HG02884 (cell line): ENCODE data around the gene PPP2R3A.
"Not testable (repeated sequence)": the region's sequence is repeated elsewhere in the genome, so short reads cannot be mapped to it uniquely, and the experiment has no call there.

Source experiments
- ATAC-seq: cut with Tn5 transposase; IDR thresholded peaks from one replicate; pipeline ENCODE4 v1.9.1; 2021; ENCODE audit warnings: mild to moderate bottlenecking, moderate library complexity; ENCODE audit not compliant: unreplicated experiment

The PPP2R3A gene

DNA sequence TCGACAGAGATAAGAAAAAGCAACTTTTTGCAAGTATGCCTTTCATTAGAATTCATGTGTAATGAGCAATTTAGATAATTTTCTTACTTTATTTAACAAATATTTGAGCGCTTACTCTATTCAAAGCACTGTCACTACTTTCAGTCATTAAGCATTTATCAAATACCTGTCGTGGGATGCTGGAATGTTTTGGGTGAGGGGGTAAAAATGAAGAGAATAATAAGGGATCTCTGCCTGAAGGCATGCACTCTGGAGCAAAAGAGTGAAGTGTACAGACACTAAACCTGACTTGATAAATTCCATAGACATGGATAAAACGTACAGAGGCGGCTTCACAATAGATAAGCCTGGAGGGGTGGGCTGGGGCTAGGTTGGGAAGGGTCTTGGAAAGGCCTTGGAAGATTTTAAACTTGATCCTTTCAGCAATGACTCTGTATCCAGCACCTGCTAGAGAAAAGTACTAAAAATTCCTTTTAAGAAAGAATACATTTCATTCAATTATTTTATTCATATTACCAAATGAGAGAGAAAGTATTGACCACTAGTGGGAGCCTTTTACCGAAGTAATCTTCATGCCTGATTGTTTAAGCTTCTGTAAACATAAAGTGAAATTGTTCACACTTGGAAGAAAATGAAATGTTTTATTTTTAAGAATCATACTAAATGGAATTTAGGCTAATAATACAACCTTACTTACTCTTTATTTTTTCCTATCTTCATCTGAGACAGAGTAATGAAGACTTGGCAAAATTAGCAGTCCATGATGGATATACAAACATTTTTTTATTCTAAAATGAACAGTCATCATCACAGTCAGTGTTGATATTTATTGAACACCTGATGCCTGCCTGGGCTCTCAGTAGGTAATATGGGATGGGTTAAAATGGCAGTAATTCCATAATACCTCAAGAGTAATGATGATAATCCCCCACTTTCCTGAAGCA, 113.2 kb downstream of the PPP2R3A start:
- no peak for ATAC-seq

DNA sequence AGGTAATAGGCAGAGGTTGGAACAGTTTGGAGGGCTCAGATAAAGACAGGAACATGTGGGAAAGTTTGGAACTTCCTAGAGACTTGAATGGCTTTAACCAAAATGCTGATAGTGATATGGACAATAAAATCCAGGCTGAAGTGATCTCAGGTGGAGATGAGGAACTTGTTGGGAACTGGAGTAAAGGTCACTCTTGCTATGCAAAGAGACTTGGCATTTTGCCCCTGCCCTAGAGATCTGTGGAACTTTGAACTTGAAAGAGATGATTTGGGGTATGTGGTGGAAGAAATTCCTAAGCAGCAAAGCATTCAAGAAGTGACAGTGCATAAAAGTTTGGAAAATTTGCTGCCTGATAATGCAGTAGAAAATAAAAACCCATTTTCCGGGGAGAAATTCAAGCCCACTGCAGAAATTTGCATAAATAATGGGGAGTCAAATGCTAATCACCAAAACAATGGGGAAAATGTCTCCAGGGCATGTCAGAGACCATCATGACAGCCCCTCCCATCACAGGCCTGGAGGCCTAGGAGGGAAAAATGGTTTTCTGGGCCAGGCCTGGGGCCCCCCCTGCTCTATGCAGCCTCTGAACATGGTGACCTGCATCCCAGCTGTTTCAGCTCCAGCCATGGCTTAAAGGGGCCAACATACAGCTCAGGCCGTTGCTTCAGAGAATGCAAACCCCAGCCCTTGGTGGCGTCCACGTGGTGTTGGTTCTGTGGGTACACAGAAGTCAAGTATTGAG, 118.3 kb downstream of the PPP2R3A start:
- not testable (repeated sequence) for ATAC-seq

DNA sequence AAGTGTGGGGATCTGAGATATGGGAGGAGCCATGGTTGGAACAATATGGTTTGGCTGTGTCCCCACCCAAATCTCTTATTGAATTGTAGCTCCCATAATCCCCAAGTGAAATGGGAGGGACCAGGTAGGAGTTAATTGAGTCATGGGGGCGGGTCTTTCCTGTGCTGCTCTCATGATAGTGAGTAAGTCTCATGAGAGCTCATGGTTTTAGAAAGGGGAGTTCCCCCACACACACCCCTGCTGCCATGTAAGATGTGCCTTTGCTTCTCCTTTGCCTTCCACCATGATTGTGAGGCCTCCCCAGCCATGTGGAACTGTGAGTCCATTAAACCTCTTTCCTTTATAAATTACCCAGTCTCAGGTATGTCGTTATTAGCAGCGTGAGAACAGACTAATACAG, 119.5 kb downstream of the PPP2R3A start:
- not testable (repeated sequence) for ATAC-seq

DNA sequence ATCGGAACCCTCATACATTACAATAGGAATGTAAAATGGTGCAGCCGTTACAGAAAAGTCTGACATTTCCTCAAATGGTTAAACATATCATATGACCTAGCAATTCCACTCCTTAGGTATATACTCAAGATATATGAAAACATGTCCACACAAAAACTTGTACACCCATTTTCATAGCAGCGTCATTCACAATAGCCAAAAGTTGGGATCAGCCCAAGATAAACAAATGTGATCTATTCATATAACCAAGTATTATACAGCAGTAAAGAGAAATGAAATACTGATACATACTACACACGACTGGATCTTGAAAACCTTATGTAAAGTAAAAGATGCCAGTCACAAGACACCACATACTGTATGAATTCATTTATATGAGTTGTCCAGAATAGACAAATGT, 128.2 kb downstream of the PPP2R3A start:
- no peak for ATAC-seq

DNA sequence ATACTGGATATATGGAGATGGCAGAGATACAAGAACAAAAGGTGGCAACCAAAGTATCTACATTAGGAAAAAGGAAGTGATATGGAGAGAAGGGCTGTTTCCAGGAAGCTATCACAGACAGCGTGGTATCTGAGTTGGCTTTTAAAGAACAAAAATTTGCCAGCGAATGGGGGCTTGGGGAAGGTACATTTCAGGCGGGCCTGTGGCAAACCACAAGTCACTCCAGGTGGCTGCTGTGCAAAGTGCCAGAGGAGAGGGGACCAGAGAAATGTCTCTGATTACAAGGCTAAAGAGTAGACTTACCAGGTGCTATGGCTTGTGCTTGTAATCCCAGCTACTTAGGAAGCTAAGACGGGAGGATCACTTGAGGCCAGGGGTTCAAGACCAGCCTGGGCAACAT, 139.5 kb downstream of the PPP2R3A start:
- no peak for ATAC-seq

DNA sequence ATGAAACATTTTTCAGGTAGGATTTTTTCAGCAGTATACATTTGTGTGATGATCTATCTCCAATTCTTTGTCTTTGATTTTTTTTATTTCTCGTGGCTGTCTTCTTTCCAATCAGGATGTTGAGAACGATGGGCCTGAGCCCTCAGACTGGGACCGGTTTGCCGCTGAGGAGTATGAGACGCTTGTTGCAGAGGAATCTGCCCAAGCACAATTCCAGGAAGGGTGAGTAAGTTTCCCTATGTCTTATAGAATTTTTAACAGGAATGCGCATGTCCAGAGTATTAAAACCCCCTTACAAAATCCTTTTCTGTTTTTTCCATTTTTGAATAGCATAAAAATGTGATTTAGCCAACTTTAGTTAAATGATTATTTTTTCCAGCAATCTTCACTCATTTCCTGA, 140.6 kb downstream of the PPP2R3A start:
- no peak for ATAC-seq

DNA sequence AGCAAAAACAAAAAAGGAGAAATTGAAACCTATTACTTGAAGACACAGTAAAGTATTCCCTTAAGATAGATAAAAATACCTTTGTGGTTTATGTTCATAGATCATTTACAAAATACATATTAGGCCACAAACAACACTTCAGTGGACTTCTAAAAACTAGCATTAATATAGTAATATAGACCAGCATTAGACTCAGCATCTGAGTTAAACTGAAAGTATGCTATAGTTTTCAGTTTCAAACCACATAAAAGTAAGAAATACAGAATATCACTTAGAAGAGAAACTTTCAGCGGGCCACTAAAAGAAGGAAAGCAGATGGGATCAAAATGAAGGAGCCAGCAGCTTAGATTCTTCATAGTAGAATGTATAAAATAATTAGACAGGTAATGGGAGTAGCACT, 144.0 kb downstream of the PPP2R3A start:
- peak; percentile 98 for ATAC-seq

DNA sequence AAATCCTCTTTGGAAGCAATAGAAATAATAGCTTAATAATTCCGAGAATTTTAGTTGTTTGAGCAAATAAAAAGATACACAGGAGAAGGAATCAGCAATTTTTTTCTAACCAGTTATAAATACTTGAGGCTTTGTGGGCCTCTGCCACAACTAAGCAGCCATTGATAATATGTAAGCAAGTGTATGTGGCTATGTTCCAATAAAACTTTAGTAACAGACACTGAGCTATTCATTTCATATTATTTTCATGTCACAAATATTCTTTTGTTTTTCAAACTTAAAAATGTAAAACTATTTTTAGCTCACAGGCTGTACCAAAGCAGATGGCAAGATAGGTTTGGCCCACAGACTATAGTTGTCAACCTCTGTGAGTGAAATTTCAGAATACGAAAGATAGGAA, 145.0 kb downstream of the PPP2R3A start:
- ATAC-seq = no peak

DNA sequence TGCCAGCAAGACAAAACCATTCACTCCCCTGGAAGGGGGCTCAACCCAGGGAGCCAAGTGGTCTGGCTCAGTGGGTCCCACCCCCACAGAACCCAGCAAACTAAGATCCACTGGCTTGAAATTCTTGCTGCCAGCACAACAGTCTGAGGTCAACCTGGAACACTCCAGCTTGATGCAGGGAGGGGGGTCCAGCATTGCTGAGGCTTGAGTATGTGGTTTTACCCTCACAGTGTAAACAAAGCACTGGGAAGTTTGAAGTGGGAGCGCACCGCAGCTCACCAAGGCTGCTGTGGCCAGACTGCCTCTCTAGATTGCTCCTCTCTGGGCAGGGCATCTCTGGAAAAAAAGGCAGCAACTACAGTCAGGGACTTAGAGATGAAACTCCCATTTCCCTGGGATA, 148.9 kb downstream of the PPP2R3A start:
- ATAC-seq = no peak

DNA sequence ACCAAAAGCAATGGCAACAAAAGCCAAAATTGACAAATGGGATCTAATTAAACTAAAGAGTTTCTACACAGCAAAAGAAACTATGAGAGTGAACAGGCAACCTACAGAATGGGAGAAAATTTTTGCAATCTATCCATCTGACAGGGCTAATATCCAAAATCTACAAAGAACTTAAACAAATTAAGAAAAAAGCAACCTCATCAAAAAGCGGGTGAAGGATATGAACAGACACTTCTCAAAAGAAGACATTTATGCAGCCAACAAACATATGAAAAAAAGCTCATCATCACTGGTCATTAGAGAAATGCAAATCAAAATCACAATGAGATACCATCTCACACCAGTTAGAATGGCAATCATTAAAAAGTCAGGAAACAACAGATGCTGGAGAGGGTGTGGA, 153.8 kb downstream of the PPP2R3A start:
- ATAC-seq = not testable (repeated sequence)

DNA sequence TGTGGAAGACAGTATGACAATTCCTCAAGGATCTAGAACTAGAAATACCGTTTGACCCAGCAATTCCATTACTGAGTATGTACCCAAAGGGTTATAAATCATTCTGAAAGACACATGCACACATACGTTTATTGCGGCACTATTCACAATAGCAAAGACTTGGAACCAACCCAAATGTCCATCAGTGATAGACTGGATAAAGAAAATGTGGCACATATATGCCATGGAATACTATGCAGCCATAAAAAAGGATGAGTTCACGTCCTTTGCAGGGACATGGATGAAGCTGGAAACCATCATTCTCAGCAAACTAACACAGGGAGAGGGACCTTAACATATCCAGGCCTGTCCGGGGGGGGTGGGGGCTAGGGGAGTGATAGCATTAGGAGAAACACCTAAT, 154.3 kb downstream of the PPP2R3A start:
- ATAC-seq = not testable (repeated sequence)

DNA sequence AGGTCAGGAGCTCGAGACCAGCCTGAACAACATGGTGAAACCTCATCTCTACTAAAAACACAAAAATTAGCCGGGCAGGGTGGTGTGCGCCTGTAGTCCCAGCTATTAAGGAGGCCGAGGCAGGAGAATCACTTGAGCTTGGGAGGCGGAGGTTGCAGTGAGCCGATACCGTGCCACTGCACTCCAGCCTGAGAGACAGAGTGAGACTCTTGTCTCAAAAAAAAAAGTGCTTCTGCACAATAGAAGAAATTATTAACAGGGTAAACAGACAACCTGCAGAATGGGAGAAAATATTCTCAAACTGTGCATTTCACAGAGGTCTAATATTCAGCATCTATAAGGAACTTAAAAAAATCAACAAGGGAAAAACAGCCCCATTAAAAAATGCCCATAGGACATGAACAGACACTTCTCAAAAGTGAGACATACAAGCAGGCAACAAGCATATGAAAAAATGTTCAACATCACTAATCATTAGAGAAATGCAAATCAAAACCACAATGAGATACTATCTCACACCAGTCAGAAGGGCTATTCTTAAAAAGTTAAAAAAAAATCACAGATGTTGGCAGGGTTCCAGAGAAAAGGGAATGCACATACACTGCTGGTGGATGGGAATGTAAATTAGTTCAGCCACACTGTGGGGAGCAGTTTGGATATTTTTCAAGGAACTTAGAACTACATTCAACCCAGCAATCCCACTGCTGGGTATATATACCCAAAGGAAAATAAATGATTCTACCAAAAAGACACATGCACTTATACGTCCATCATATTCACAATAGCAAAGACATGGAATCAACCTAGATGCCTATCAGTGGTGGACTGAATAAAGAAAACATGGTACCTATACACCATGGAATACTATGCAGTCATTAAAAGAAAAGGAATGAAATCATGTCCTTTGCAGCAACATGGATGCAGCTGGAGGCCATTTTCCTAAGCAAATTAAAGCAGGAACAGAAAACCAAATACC, 155.1 kb downstream of the PPP2R3A start:
- ATAC-seq = peak; percentile 89

DNA sequence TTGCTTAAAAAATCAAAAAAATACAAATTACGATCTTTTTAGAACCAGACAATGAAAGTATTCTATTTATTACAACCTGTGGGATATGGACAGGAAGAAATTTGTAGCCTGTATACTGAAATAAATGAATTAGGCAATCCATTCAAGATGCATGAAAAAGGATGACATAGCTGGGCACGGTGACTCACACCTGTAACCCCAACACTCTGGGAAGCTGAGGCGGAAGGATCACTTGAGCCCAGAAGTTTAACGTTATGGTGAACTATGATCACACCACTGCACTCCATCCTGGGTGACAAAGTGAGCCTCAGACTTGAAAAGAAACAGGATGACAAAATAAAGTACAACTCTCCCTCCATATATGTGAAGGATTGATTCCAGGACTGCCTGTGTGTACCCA, 156.5 kb downstream of the PPP2R3A start:
- peak; percentile 23 for ATAC-seq

DNA sequence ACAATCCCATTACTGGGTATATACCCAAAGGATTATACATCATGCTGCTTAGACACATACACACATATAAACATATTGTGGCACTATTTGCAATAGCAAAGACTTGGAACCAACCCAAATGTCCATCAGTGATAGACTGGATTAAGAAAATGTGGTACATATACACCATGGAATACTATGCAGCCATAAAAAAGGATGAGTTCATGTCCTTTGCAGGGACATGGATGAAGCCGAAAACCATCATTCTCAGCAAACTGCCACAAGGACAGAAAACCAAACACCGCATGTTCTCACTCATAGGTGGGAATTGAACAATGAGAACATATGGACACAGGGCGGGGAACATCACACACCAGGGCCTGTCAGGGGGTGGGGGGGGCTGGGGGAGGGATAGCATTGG, 166.1 kb downstream of the PPP2R3A start:
- ATAC-seq = not testable (repeated sequence)

DNA sequence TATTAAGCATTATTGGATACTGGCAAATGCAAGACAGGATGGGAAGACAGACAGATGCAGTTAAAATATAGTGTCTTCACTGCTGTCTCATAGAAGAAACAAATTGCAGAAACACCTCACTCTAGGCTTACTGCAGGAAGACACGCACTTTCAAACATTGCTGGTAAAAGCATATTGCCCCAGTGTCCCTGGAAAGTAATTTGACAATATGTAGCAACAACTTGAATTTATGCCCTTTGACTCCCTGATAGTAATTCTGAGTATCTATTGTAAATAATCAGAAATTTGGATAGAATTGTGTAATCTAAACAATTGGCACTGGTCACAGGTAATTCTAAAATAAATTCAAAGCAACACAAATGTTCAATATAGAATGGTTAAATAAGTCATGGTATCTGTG, 168.6 kb downstream of the PPP2R3A start:
- ATAC-seq = no peak

DNA sequence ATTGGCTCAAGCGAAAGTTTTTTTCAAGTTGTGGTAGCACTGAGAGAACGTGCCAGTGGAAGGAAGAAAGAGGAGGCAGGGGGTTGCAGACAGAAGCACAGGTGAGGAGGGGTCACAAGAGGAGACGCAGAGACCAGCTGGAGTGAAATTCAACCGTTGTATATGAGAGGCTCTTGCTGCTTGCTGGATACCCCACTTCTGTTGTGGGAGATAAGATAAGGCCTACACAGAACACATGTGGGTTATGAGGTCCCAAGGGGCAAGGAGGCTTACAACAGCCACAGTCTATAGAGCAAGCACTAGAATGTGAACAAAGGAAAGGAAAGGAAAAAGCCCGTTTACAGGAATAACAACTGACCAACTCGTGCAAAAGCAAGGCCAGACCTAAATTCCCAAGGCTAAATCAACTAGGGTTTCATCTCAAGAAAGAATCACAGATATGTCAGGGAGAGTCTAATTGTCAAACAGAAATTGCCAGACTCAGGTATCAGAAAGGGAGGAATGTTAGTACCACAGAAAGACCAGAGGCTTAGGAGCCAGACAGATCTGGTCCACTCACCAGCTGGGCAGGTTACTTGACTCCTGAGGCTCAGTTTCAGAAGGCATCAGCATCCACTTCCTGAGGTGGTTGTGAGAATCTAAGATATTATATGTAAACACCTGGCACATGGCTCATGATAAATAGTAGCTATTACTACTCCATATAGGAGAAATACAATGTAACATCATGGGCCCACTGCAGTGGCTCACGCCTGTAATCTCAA, 169.7 kb downstream of the PPP2R3A start:
- no peak for ATAC-seq

DNA sequence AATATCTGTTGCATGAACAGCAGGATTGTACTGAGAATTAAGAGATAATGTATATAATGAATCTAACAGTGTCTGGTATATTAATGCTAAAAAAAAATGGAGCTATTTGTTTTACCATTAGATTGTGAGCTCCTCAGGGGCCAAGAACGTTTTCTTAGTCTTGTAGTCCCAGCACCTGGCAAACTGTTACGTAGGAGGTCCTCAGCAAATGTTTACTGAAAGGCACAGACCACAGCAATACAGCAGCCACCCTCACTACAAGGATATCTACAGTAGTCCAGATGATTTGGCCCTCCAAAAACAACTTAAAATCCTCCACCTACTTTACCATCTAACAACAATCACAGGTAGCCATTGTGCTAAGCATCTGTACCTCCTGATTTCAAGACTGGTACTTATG, 170.9 kb downstream of the PPP2R3A start:
- ATAC-seq = no peak

DNA sequence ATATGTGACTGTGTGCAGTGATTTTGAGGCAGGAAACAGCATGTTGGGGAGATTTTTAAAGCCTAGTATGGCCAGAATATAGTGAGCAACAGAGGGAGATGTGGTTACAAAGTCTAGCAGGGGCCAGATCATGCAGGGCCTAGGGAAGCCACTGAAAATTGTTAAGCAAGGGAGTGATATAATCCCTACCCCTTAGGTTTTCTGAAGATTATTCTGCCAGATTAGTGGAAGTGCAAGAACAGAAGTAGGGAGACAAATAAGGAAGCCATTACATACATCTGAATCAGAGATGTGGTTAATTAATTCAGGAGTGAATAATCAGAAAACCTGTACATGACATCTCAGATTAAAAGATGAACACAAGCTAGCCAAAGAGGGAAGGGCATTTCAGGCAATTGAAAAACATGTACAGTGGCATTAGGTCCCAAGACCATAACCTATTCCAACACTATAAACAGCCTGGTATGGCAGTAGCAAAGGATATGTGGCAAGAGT, 175.8 kb downstream of the PPP2R3A start:
- no peak for ATAC-seq

DNA sequence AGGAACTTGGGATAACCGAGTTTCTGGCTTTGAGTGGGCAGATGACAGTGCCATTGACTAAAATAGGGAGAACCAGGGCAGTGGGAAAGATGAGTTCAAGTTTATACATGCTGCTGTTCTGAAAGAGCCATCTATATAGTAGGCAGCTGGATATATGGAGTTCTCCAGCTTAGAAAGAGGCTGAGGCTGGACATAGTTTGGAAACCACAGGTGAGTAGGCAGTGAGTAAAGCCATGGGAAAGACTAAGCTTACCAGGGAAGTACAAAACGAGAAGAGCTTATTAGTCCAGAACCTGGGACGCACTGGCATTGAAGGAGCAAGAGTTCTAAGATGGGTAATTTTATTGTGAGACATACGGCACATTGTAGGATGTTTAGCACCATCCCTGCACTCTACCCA, 176.4 kb downstream of the PPP2R3A start:
- ATAC-seq = no peak

DNA sequence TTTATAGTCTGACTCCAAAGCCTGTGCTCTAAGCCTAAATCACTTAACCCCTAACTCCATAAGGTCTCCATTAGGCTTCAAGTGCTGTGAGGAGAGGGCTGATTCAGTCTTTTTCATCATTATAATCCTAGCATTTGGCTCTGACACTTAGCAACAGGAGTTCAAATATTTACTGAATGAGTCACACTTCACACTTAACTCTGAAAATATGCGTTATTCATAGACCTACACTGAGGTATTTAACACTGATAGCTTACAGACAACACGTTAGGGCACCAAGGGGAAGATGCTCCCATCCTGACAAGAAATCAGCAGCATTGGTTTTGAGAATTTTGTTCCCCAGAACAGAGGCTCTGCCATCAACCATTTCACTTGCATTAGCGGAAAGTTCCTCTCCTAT, 177.1 kb downstream of the PPP2R3A start:
- ATAC-seq = no peak
